ENCODE measurements around the gene NKIRAS2. TPM values are rescaled to one million over a fixed set of nuclear protein-coding genes. Genes with fewer than 3 reads are reported as not detected.

NKIRAS2 gene
- polyA plus RNA-seq, 3 donors: 48.9 to 58.2 (median 49.8) TPM

DNA sequence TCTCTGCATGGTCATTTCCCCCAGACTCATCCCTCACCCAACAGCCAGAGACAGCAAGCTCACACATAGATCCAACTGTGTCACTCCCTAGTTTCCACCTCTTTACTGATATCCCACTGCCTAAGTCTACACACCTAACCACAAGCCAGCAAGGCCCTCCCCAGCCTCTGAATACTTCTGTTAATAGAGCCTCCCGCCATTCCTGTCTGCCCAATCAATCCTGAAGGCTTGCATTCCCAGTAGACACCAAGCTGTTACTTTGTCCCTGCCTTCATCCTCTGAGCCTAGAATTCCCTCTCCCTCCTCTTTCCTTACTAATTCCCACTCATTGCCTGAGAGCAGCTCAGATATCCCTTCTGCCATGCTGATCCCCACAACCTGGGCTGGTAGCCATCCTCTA is 25.8 kb downstream of the NKIRAS2 start:
- DNase-seq (ENCODE audit: extremely low read depth in 1 of 11, low read depth in 9 of 11, low spot score in 4 of 11): no peak

GRCh38 chr17:42047343-42047742 is 27.5 kb downstream of the NKIRAS2 start:
- no peak for DNase-seq (ENCODE audit: extremely low read depth in 1 of 11, low read depth in 9 of 11, low spot score in 4 of 11)

DNA sequence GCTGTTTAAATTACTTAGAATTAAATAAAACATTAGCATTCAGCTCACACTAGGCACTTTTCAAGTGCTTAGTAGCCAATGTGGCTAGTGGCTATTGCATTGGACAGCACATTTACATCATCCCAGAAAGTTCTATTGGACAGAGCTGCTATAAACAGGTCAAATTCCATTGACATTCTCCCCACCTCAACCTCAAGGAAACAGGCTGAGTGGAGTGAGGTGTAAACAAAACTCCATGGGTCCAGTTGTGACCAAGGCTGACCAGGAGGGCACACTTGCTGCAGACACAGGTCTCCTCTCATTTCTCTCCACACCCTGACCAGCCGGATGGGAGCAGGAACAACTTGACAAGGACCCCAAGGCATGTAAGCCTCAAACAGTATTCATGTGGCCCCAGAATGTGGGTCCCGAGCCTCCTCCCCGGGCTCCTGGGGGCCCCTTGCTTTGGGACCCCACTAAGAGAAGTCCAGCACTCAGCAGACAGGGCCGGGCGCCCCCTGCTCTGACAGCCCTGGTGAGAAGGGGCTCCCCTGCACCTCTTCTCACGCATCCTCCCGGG is 30.0 kb downstream of the NKIRAS2 start:
- no peak for DNase-seq (ENCODE audit: extremely low read depth in 1 of 11, low read depth in 9 of 11, low spot score in 4 of 11)

- DNase-seq (ENCODE audit: extremely low read depth in 1 of 11, low read depth in 9 of 11, low spot score in 4 of 11): peak in 4 of 11 donors; percentile 51 to 65 (median 60)
Observed at GRCh38 chr17:42050393-42051012, 30.6 kb downstream of the NKIRAS2 start, which contains the start of gene C17orf113. TSS of gene C17orf113 (minus strand) at chr17:42050601. CDS start at chr17:42043376, 7,225 bp downstream.

DNA sequence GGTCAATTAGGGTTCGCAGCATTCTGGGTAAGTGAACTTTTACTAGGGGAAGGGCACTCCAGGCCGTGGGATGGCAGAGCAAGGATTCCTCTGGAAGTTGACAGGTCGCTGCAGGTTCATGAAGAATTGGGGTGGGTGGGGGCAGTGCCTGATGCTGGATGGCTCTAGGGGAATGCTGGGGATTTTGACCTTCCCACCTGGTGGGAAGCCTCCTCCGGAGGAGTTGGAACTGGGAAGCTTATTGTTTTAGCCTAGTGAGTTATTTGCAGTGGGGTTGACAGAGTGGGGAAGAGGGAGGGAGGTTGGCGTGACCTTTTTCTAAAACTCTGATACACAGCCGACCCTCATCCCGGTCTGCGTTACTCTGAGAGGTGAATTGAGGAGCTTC is 31.1 kb downstream of the NKIRAS2 start:
- no peak for DNase-seq (ENCODE audit: extremely low read depth in 1 of 11, low read depth in 9 of 11, low spot score in 4 of 11)

DNA sequence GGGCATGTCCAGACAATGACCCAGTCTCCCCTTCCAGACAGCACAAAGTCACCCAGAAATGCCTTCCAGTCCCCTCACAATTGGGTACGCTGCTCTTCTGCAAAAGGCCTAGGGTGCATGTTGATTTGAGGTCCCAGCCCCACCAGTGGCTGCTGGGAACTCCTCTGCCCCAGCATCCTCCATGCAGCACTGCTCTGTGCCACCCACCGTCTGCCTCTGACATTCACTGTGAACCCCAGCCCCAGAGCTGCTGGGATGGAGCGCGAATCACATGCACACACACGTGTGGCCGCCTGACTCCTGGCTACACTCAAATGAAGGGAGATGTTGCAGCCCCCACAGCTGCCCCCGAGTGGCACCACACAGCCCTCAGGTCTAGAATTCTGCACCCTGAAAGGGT is 31.8 kb downstream of the NKIRAS2 start:
- no peak for DNase-seq (ENCODE audit: extremely low read depth in 1 of 11, low read depth in 9 of 11, low spot score in 4 of 11)

DNA sequence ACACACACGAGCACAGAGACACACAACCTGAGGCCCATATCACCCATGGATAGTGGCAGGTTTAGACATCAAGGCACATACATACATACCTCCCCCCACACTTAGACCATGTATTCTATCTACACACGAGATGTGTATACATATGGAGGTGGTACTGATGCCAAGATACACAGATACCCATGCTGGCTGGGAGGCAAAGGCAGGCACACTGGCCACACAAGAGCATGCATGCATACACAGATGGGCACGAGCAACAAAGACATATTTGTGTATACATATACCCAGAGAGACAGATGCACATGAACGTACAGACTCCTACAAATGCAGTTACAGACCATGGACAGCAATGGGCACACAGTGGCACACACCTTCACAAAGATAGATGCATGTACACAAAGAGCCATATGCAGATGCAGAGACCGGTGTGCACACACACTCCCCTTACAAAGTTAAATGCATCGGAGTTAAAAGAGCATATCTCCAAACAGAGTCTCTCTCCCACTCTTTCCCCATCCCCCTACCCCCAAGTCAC is 32.5 kb downstream of the NKIRAS2 start:
- DNase-seq (ENCODE audit: extremely low read depth in 1 of 11, low read depth in 9 of 11, low spot score in 4 of 11): no peak

DNA sequence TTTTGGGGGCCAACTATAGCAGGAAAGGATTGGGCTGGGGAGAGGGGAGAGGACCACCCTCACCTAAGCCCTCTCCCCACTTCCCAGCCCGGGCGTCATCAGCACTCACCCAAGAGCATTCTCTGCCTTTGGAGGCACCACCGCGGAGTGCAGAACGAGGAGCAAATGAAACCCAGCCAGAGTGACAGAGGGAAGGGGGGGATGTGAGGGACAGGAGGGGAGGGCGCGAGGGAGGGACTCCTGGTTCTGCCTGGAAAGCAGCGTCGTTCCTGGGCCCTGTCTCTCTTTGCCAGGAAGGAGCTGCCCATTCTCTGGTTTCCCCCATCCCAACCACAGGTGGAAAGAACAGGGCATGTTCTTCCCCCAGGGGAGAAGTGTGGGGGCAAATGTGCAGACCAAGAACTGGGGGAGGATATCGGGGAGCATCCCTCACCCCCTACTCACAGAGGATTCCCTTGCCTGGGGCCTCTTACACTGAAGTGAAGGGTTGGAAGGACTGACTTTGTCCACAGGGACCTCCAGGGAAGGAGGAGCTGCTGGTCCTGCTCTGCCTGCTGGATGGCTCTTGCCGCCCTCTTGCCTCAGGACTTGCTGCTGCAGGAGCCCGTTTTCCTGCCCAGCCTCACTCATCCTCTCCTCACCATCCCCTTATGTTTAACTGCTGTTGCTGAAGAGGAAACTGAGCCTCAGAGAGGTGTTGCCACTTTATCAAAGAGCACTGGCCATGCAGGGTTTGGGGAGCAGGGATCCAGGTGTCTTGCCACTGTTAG is 34.0 kb downstream of the NKIRAS2 start:
- no peak for DNase-seq (ENCODE audit: extremely low read depth in 1 of 11, low read depth in 9 of 11, low spot score in 4 of 11)

DNA sequence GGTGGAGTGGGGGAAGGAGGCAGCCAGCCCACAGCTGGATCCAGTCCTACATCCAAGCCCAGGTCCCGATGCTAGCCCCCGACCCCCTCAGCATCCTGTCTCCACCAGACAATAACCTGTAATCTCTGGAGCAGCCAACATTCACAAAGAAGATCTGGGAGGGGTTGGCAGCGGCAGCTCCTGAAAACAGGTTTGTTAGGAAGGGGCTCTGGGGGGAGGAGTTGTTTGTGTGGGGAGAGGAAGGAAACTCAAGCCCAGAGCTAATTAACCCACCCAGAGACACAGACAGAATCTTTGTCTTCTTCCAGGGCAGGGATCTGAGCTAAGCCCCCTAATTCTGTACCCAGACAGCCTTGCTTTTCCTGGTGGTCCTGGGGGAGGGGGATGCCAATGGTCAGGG is 35.1 kb downstream of the NKIRAS2 start:
- no peak for DNase-seq (ENCODE audit: extremely low read depth in 1 of 11, low read depth in 9 of 11, low spot score in 4 of 11)

- DNase-seq (ENCODE audit: extremely low read depth in 1 of 11, low read depth in 9 of 11, low spot score in 4 of 11): peak in 1 of 11 donors; percentile 56
Observed at GRCh38 chr17:42055496-42055895, 35.6 kb downstream of the NKIRAS2 start.

DNA sequence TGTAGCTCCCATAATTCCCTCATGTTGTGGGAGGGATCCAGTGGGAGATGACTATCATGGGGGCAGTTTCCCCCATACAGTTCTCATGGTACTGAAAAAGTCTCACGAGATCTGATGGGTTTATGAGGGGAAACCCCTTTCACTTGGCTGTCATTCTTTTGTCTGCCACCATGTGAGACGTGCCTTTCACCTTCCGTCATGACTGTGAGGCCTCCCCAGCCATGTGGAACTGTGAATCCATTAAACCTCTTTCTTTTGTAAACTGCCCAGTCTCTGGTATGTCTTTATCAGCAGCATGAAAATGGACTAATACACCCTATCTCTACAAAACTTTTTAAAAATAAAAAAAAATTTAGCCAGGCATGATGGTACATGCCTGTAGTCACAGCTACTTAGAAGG is 36.7 kb downstream of the NKIRAS2 start:
- no peak for DNase-seq (ENCODE audit: extremely low read depth in 1 of 11, low read depth in 9 of 11, low spot score in 4 of 11)

- DNase-seq (ENCODE audit: extremely low read depth in 1 of 11, low read depth in 9 of 11, low spot score in 4 of 11): no peak
Observed at GRCh38 chr17:42058063-42058462, 38.2 kb downstream of the NKIRAS2 start.

GRCh38 chr17:42059815-42060214 is 39.9 kb downstream of the NKIRAS2 start:
- no peak for DNase-seq (ENCODE audit: extremely low read depth in 1 of 11, low read depth in 9 of 11, low spot score in 4 of 11)

GRCh38 chr17:42060231-42060630 is 40.3 kb downstream of the NKIRAS2 start:
- DNase-seq (ENCODE audit: extremely low read depth in 1 of 11, low read depth in 9 of 11, low spot score in 4 of 11): no peak

- no peak for DNase-seq (ENCODE audit: extremely low read depth in 1 of 11, low read depth in 9 of 11, low spot score in 4 of 11)
Observed at GRCh38 chr17:42061646-42062487, 42.0 kb downstream of the NKIRAS2 start.

GRCh38 chr17:42062681-42063080 is 42.8 kb downstream of the NKIRAS2 start:
- no peak for DNase-seq (ENCODE audit: extremely low read depth in 1 of 11, low read depth in 9 of 11, low spot score in 4 of 11)

- DNase-seq (ENCODE audit: extremely low read depth in 1 of 11, low read depth in 9 of 11, low spot score in 4 of 11): no peak
Observed at GRCh38 chr17:42065201-42065600, 45.3 kb downstream of the NKIRAS2 start.

DNA sequence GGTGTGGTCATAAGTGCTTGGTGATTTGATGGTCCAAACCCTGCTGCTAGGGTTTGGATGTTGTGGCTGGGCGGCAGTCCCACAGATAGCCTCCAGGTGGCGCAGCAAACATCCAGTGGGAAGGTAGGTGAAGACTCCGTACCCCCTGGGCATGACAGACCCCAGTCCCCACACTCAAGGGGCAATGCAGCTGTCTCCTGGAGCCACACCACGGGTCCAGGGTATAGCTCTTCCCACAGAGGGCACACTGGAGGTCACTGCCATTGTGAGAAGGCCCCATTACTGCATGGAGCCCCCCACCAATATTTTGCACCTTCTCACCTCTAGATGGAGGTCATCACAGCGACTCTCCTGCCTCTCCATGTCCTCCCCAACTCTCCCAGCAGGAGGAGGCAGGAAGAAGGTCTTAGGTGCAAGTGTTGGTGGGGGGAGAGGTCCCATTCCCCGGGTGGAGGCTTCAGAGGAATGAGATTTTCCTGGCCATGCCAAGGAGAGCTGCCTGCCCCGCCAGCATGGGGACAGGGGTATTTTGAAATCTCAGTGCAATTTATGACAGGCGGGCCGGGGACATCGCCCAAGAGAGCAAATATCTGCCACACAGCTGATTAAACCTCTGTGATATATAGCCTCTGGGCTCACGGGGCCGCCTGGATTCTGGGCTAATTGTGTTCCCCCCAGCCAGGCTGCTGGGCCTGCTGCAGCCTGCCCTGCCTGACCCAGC is 47.6 kb downstream of the NKIRAS2 start:
- peak in 1 of 11 donors; percentile 58 for DNase-seq (ENCODE audit: extremely low read depth in 1 of 11, low read depth in 9 of 11, low spot score in 4 of 11)

DNA sequence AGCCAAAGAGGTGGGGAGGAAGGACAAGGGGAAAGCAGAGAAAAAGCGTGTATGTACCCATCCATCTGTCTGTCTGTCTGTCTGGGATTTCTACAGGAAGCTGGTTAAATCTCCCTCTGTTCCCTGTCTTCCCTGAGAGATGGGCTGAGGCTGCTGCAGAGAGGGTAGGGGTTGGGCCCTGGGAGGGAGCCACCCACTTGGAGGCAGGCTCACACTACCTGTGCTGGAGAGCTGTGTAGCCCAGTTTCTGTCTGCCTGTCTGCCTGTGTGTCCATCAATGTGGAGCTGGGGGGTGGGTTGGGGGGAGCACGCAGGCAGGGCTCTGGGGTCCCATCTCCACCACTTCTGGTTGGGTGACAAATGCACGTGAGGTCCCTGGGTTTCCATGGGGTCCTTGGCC is 49.1 kb downstream of the NKIRAS2 start:
- no peak for DNase-seq (ENCODE audit: extremely low read depth in 1 of 11, low read depth in 9 of 11, low spot score in 4 of 11)
